Measurements from ENCODE around the gene RBM17.
"Not testable (repeated sequence)": the region's sequence is repeated elsewhere in the genome, so short reads cannot be mapped to it uniquely, and the experiment has no call there.

The RBM17 gene

DNA sequence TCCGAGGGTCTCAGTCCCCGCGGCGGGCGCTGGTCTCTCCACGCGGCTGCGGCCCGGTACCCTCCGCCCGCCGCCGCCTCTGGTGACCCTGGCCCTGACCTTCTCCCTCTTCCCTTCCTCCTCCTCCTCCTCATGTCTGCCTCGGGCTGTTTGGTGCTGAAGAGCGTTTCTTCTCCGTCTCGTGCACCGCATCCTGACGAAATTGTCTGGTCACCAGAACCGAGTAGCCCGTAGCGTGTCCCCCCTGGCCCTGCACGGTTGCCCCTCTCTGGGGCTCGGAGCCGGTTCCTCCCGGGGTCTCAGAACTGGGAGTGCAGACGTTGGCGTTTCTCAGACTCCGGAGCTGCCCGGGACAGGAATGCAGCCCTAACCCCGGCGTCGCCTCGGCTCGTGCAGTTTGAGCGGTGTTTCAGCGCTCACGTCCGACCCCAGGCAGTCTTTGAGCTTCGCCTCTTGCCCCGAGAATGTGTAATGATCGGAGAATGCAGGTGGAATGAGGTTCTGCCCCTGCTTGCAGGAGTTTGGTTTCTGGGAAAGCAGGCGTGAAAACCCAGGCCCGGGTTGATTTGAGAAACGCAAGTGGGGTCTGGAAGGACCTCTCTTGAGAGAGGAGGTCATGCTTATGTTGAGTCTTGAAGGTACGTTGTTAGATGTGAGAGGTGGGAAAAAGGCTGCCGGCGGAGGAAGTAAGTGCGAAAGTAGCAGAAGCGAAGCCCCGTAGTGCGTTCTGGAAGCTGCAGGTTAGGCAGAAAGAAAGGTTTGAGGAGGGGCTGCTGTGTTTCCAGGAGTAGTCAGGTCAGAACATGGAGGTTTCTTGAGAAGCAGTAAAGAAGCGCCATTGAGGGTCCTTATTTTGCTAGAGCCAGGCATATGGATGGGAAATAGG is 743 bp downstream of the RBM17 start:
- Histone ChIP-seq H3K9ac (ENCODE audit: low read depth, low read length) (peak overlapping the region; percentile 92), H3K4me2 (ENCODE audit: low read length) (peak overlapping the region; percentile 98), H3K4me3 (ENCODE audit: low read length) (peak overlapping the region; percentile 94), H3K27me3 (ENCODE audit: control insufficient read depth, insufficient read depth, low read length) (no peaks in the 10 kb centered on the region), H3K36me3 (ENCODE audit: insufficient read depth, low read length) (no peaks in the 10 kb centered on the region), H3K9me3 (replicated peaks; ENCODE audit: low read length) (no peaks in the 10 kb centered on the region), H3K4me1 (ENCODE audit: control insufficient read depth, insufficient read depth, low read length) (peaks cover 15% of the 10 kb centered on the region)

GRCh38 chr10:6091630-6092029 is 2.8 kb downstream of the RBM17 start:
- no peaks in the 10 kb centered on the region for H3K27me3 ChIP-seq (ENCODE audit: control insufficient read depth, insufficient read depth, low read length)
- peaks cover 5% of the 10 kb centered on the region for H3K36me3 ChIP-seq (ENCODE audit: insufficient read depth, low read length)
- H3K4me1 ChIP-seq (ENCODE audit: control insufficient read depth, insufficient read depth, low read length), result peaks cover 20% of the 10 kb centered on the region
- no peak overlapping the region for H3K4me2 ChIP-seq (ENCODE audit: low read length)
- no peak overlapping the region for H3K4me3 ChIP-seq (ENCODE audit: low read length)
- no peaks in the 10 kb centered on the region for H3K9me3 ChIP-seq (replicated peaks; ENCODE audit: low read length)
- no peak overlapping the region for H3K9ac ChIP-seq (ENCODE audit: low read depth, low read length)

GRCh38 chr10:6092731-6093130 is 3.9 kb downstream of the RBM17 start:
- no peak overlapping the region for H3K4me2 ChIP-seq (ENCODE audit: low read length)
- no peak overlapping the region for H3K4me3 ChIP-seq (ENCODE audit: low read length)
- H3K36me3 ChIP-seq (ENCODE audit: insufficient read depth, low read length), result peaks cover 11% of the 10 kb centered on the region
- H3K4me1 ChIP-seq (ENCODE audit: control insufficient read depth, insufficient read depth, low read length), result peaks cover 20% of the 10 kb centered on the region
- no peak overlapping the region for H3K9ac ChIP-seq (ENCODE audit: low read depth, low read length)
- no peaks in the 10 kb centered on the region for H3K9me3 ChIP-seq (replicated peaks; ENCODE audit: low read length)
- no peaks in the 10 kb centered on the region for H3K27me3 ChIP-seq (ENCODE audit: control insufficient read depth, insufficient read depth, low read length)

DNA sequence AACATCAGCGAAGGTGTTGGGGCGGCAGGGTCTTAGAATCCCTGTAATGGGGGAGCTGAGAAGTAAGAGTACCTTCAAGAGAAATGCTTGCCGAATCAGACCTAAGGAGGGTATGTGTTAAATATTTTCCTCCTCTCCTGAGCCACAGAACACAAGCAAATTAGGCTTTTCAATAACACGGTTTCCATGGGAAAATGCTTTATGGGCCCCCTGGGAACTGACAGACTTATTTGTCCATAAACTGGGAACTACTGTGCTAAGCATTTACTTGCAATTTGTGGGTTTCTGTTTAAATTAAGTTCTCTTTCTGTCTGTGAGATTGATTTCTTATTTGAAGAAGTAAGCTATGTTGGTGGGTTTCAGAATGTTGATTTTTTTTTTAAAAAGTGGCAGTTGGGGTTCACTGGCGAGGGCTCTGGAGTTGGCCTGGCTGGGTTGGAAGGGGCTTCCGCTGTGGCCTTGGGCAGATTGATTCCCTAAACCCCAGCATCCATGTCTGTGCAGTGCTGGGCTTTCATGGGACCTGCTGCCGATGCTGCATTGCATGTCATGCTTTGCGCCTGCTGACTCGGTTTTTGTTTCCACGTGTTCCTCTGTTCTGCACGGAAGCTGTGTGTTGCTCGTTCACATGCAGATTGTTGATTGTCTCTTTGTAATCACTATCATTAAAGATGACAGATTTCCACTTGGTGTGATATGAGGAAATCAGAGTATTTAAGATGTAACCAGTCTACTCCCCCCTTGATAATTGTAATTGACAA is 7.2 kb downstream of the RBM17 start:
- H3K27me3 ChIP-seq (ENCODE audit: control insufficient read depth, insufficient read depth, low read length), result no peaks in the 10 kb centered on the region
- peaks cover 9% of the 10 kb centered on the region for H3K4me1 ChIP-seq (ENCODE audit: control insufficient read depth, insufficient read depth, low read length)
- no peak overlapping the region for H3K9ac ChIP-seq (ENCODE audit: low read depth, low read length)
- H3K4me3 ChIP-seq (ENCODE audit: low read length), result no peak overlapping the region
- peaks cover 20% of the 10 kb centered on the region for H3K36me3 ChIP-seq (ENCODE audit: insufficient read depth, low read length)
- H3K9me3 ChIP-seq (replicated peaks; ENCODE audit: low read length), result no peaks in the 10 kb centered on the region
- H3K4me2 ChIP-seq (ENCODE audit: low read length), result no peak overlapping the region

DNA sequence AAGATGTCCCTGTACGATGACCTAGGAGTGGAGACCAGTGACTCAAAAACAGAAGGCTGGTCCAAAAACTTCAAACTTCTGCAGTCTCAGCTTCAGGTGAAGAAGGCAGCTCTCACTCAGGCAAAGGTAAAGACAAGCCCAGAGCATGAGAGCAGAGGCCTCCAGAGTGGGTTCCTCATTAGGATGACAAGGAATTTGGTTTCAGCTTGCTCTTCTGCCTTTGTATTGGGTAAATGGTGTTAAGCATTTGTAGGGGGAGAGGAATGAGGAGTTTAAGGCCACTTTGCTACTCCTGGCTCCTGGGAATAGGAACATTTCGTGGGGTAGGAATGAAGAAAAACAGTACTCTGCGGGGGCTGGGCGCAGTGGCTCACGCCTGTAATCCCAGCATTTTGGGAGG is 8.2 kb downstream of the RBM17 start:
- Histone ChIP-seq H3K4me1 (ENCODE audit: control insufficient read depth, insufficient read depth, low read length) (peaks cover 9% of the 10 kb centered on the region), H3K9ac (ENCODE audit: low read depth, low read length) (no peak overlapping the region), H3K4me2 (ENCODE audit: low read length) (no peak overlapping the region), H3K4me3 (ENCODE audit: low read length) (no peak overlapping the region), H3K27me3 (ENCODE audit: control insufficient read depth, insufficient read depth, low read length) (no peaks in the 10 kb centered on the region), H3K9me3 (replicated peaks; ENCODE audit: low read length) (no peaks in the 10 kb centered on the region), H3K36me3 (ENCODE audit: insufficient read depth, low read length) (peaks cover 31% of the 10 kb centered on the region)

DNA sequence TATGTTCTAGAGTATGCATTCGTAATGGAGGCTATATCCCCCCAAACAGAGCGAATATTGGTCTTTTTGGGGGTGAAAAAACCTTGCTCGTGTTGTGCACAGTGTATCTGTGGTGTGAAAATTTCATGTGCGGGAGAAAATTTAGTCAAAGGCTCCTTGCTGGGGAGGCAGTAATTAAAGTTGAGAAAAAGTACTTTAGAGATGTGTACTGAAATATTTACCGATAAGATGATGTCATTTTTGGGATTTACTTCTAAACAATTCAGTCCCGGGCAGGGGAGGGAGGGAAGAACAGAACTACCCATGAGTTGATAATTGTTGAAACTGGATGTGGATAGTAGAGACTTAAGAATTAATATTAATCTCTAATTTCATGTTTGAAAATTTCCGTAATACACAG is 9.3 kb downstream of the RBM17 start:
- H3K36me3 ChIP-seq (ENCODE audit: insufficient read depth, low read length), result peaks cover 41% of the 10 kb centered on the region
- H3K4me3 ChIP-seq (ENCODE audit: low read length), result no peak overlapping the region
- H3K9ac ChIP-seq (ENCODE audit: low read depth, low read length), result no peak overlapping the region
- H3K4me1 ChIP-seq (ENCODE audit: control insufficient read depth, insufficient read depth, low read length), result peaks cover 9% of the 10 kb centered on the region
- no peaks in the 10 kb centered on the region for H3K27me3 ChIP-seq (ENCODE audit: control insufficient read depth, insufficient read depth, low read length)
- no peaks in the 10 kb centered on the region for H3K9me3 ChIP-seq (replicated peaks; ENCODE audit: low read length)
- H3K4me2 ChIP-seq (ENCODE audit: low read length), result no peak overlapping the region

GRCh38 chr10:6100370-6100769 is 11.5 kb downstream of the RBM17 start:
- Histone ChIP-seq H3K4me1 (ENCODE audit: control insufficient read depth, insufficient read depth, low read length) (peaks cover 7% of the 10 kb centered on the region), H3K4me2 (ENCODE audit: low read length) (no peak overlapping the region), H3K27me3 (ENCODE audit: control insufficient read depth, insufficient read depth, low read length) (no peaks in the 10 kb centered on the region), H3K9ac (ENCODE audit: low read depth, low read length) (no peak overlapping the region), H3K4me3 (ENCODE audit: low read length) (no peak overlapping the region), H3K9me3 (replicated peaks; ENCODE audit: low read length) (no peaks in the 10 kb centered on the region), H3K36me3 (ENCODE audit: insufficient read depth, low read length) (peaks cover 52% of the 10 kb centered on the region)

DNA sequence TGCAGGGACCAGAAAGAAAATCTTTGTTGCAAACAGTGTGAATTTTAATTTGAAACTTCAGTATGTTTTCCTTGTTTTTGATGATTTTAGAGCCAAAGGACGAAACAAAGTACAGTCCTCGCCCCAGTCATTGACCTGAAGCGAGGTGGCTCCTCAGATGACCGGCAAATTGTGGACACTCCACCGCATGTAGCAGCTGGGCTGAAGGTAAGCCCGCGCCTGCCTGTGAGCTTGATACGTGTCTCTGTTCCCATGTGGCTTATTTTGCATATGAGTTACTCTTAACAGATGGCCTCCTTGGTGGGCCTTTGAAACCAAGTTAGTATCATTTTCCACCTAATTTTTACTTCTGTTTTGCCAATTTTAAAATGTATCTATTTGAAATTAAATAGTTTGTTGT is 12.3 kb downstream of the RBM17 start:
- Histone ChIP-seq H3K9ac (ENCODE audit: low read depth, low read length) (no peak overlapping the region), H3K4me2 (ENCODE audit: low read length) (no peak overlapping the region), H3K9me3 (replicated peaks; ENCODE audit: low read length) (no peaks in the 10 kb centered on the region), H3K27me3 (ENCODE audit: control insufficient read depth, insufficient read depth, low read length) (no peaks in the 10 kb centered on the region), H3K4me1 (ENCODE audit: control insufficient read depth, insufficient read depth, low read length) (no peaks in the 10 kb centered on the region), H3K36me3 (ENCODE audit: insufficient read depth, low read length) (peaks cover 54% of the 10 kb centered on the region), H3K4me3 (ENCODE audit: low read length) (no peak overlapping the region)

- H3K27me3 ChIP-seq (ENCODE audit: control insufficient read depth, insufficient read depth, low read length), result no peaks in the 10 kb centered on the region
- H3K4me1 ChIP-seq (ENCODE audit: control insufficient read depth, insufficient read depth, low read length), result no peaks in the 10 kb centered on the region
- no peak overlapping the region for H3K4me2 ChIP-seq (ENCODE audit: low read length)
- no peaks in the 10 kb centered on the region for H3K9me3 ChIP-seq (replicated peaks; ENCODE audit: low read length)
- H3K9ac ChIP-seq (ENCODE audit: low read depth, low read length), result no peak overlapping the region
- H3K4me3 ChIP-seq (ENCODE audit: low read length), result no peak overlapping the region
- peaks cover 60% of the 10 kb centered on the region for H3K36me3 ChIP-seq (ENCODE audit: insufficient read depth, low read length)
Measured at GRCh38 chr10:6102128-6102527, 13.3 kb downstream of the RBM17 start.

DNA sequence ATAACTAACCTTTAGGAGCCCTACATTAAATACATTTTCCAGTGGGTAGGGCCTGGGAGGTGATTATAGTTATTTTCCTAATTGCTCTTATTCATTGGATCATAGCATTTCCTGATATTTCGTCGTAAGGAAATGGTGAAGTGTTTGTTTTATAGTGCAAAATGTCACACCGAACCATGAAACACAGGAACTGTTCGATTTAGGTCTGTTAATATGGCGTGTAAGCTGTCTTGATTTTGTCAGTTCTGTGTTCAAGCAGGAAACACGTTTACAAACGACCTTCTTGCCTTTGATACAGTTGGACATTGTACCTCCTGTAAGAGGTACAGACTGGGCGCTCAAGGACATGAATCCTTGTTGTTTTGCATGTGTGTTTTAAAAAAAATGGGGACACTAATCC is 14.8 kb downstream of the RBM17 start:
- Histone ChIP-seq H3K9ac (ENCODE audit: low read depth, low read length) (no peak overlapping the region), H3K4me1 (ENCODE audit: control insufficient read depth, insufficient read depth, low read length) (no peaks in the 10 kb centered on the region), H3K9me3 (replicated peaks; ENCODE audit: low read length) (no peaks in the 10 kb centered on the region), H3K27me3 (ENCODE audit: control insufficient read depth, insufficient read depth, low read length) (no peaks in the 10 kb centered on the region), H3K4me3 (ENCODE audit: low read length) (no peak overlapping the region), H3K36me3 (ENCODE audit: insufficient read depth, low read length) (peaks cover 61% of the 10 kb centered on the region), H3K4me2 (ENCODE audit: low read length) (no peak overlapping the region)

DNA sequence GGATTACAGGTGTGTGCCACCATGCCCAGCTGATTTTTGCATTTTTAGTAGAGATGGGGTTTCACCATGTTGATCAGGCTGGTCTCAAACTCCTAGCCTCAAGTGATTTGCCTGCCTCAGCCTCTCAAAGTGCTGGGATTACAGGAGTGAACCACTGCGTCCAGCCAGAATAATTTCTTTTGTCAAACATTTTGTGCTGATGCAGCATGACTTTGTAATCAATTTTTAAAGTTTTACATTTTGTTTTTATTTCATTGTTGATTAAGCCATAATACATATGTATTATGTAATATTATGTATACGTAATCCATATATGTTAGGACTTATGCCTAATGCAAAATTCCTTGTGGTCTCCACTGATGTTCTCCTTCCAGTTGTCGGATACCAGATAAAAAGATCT is 18.8 kb downstream of the RBM17 start:
- H3K9ac ChIP-seq (ENCODE audit: low read depth, low read length); H3K4me1 ChIP-seq (ENCODE audit: control insufficient read depth, insufficient read depth, low read length); H3K27me3 ChIP-seq (ENCODE audit: control insufficient read depth, insufficient read depth, low read length); H3K4me2 ChIP-seq (ENCODE audit: low read length); H3K9me3 ChIP-seq (replicated peaks; ENCODE audit: low read length); H3K4me3 ChIP-seq (ENCODE audit: low read length): not testable (repeated sequence)
- peaks cover 76% of the 10 kb centered on the region for H3K36me3 ChIP-seq (ENCODE audit: insufficient read depth, low read length)

All from skeletal muscle satellite cell (primary cell).